ENCODE measurements around the gene ABCA4.
"Not testable (repeated sequence)": the region's sequence is repeated elsewhere in the genome, so short reads cannot be mapped to it uniquely, and the experiment has no call there.

ABCA4 gene

GRCh38 chr1:94120991-94121390 lies at the start of gene ABCA4:
Gene ABCA4, minus strand, starts transcription at chr1:94121148. Its CDS starts 103 bp downstream, at chr1:94121045.
- FAIRE-seq: no peak

DNA sequence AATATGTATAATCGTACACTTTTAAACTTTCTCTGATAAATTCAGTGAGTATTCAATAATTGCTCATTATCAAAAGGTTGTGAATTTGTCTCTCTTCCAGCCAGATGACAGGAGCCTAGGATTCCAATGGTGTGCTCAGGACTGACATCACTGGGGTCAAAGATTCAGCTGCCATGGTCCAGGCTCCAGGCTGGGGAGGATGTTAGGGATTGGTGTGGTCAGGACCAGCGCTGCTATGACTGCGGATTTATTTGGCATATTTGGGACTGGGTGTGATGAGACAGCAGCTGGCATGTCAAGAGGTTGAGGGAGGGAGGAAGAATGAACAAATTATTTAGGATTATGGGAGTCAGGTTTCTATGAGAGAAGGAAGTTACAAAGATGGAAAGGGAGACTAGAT lies 48.2 kb upstream of the ABCA4 start:
- no peak for FAIRE-seq

DNA sequence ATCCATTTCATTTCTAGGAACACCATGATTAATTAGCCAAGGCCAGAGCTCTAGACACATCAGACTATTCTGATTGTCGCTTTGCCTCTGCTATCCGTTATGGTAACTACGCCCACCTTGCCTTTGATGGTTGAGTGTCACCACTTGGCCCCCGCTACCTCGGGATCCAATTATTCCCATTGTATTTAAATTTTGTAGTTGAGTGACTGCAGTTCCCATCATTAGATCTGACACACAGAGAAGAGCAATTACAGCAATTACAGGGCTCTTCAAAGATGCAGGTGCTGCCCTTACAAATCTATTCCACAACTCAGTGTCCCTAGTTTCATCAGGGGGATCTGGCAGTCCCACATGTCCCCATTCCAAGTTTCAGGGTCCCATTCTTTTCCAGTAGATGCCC lies 44.9 kb upstream of the ABCA4 start:
- no peak for FAIRE-seq

- FAIRE-seq: not testable (repeated sequence)
Measured at GRCh38 chr1:94164885-94165284, 43.9 kb upstream of the ABCA4 start.

- not testable (repeated sequence) for FAIRE-seq
Measured at GRCh38 chr1:94164121-94164520, 43.2 kb upstream of the ABCA4 start.

DNA sequence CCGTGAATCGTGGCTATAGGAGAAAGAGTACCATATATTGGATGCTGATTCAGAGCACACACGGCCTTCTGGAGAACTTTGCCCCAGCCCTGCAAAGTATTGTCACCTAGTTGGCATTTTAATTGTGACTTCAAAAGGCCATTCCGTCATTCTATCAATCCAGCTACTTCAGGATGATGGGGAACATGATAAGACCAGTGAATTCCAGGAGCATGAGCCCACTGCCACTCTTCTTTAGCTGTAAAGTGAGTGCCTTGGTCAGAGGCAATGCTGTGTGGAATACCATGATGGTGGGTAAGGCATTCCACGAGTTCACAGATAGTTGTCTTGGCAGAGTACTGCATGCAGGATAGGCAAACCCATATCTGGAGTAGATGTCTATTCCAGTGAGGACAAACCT lies 42.3 kb upstream of the ABCA4 start:
- FAIRE-seq: not testable (repeated sequence)

DNA sequence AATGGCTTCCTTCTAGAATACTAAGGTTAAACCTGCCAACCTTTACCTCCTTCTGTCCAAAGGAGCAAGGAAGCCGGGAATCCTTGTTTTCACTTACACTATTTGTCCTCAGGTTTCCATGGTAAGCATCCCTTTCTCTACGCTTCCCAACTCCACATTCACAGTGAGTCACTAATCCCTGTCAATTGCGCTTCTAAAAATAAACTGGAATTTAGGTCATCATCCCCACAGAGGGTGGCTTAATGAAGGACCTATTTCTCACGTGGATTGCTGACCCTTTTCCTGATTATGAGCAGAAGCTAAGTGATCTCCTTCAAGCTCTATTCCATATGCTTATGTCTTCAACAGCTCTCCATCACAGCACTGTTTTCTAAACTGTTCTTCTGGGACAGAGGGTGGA lies 39.9 kb upstream of the ABCA4 start:
- FAIRE-seq: no peak

DNA sequence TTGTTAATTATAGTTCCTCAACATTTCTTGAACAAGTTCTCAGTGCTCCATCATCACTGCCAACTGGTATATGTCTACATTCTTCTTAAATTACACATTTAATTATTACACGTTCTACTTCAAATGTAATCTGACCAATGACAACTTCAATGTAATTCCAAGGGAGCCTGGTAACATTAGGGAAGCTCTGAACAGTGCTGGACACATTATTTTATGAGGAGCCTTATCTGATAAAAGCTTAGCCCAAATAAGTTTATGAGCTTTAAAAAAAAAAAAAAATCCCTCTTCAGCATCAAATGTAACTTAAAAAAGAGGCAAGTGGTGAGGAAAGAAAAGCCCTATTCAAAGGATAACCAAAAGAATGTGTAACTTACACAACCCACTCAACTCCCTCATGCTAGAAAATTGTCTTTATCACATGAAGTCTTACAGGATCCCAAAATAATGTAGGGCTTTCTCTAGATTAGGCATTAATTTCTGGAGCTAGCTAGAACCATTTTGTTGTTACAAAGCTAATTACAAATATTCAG lies 35.2 kb upstream of the ABCA4 start:
- FAIRE-seq: no peak

DNA sequence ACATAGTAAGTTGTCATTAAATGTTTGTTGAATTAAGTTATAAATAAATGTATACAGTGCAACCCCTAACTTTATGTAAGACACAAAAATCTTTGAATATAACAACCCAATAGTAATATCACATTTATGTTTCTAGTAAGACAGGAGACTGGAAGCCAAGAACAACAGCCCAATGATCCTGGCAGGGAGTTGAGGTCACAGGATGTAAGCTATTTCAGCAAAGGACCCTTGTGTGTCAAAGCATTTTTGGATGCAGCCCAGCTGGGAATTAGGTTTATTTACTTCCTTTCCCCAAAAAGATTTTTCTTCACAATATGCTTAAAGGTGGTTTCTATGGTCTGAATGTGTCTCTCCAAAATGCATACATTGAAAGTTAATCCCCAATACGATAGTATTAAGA lies 34.0 kb upstream of the ABCA4 start:
- no peak for FAIRE-seq

DNA sequence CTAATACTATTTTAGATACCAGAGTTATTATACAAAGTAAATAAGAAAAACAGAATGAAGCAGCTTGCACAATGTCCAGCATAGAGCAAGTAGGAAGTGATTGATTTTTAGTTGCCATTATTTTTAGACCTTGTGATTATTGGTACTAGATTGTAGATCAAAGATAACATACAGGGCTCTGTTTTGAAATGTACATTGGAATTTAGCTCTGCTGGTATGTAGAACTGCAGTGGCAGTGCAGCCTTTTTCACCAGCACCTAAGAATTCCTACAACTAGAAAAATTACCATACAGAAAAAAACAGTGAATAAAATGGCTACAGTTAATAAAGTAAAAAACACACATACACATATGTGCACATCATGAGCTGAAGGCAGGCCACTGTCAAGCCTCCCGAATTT lies 32.2 kb upstream of the ABCA4 start:
- FAIRE-seq: no peak

DNA sequence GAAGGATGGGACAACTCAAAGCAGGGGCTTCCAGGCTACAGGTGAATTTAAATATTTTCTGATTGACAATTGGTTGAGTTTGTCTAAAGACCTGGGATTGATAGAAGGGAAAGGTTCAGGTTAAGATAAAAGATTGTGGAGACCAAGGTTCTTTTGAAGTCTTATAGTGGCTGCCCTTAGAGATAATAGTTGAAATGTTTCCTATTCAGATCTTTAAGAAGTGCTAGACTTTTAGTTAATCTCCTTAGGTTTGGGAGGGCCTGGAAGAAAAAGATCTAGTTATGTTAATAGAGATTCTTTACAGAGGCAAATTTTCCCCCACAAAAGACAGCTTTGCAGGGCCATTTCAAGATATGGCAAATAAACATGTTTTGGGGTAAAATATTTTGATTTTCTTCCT lies 28.2 kb upstream of the ABCA4 start:
- FAIRE-seq: not testable (repeated sequence)

DNA sequence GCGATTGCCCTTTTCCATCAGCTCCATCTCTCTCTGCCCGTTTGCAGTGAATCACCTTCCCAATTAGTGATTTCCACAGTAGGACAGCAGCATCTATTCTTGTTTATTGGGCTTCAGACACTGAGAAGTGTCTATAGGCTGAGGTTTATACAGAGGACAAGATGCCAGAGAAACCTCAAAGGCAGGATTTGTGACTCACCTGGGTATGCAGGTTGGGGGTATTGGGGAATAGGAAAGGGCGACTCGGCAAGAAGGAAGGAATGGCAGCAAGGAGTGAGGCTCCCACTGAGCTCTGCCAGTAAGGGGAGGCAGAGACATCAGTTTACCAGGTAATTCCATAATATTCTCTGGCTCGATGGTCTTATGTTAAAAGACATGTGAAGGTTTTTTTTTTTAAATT lies 25.3 kb upstream of the ABCA4 start:
- no peak for FAIRE-seq

DNA sequence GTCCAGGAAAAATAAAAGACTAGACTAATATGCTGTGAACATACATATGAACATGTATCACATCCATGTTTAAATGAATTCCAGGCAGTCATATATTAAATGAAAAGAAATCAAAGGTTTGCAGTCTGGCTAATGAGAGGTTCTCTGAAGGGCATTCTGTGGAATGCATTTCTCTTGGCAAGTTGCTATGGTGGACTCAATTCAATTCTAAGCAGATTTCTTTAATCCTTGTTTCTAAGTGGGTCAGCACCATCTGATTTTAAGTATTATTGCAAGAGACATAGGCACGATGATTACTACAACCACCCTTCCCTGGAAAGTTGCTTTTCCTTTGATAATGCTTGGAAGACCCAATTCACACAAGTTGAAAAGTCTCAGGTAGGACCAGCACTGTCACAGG lies 23.9 kb upstream of the ABCA4 start:
- no peak for FAIRE-seq

GRCh38 chr1:94143809-94144176 lies 22.8 kb upstream of the ABCA4 start:
- FAIRE-seq: no peak

DNA sequence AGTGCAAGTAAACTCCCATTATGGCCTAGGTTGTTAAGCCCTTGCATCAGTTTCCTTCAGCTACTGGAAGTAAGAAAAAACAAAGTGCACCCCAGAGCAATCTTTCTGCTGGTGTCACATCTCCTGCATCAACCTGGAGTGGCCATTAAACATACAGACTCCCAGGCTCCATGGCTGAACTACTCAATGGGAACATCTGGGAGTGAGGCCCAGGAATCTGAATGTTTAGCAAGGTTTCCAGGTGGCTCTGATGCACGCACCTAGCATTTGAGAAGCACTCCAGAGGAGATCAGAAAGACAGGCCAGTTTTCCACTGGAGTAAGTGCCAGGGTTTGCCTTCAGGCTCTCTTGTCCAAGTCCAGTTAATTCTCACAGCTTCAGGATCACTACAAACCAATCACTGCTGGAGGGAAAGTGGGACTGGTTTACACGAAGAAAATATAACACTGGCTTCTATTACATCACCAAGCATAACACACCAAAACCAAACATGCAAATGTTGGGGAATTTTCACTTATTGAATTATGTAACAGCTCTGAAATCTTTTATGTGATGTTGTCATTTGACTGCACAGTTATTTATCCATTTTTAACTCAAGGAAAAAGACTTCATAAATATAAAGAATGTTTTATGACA lies 22.3 kb upstream of the ABCA4 start:
- no peak for FAIRE-seq

GRCh38 chr1:94142583-94142982 lies 21.6 kb upstream of the ABCA4 start:
- FAIRE-seq: no peak

GRCh38 chr1:94142022-94142421 lies 21.1 kb upstream of the ABCA4 start:
- FAIRE-seq: no peak

- FAIRE-seq: no peak
Measured at GRCh38 chr1:94132111-94132510, 11.2 kb upstream of the ABCA4 start.

DNA sequence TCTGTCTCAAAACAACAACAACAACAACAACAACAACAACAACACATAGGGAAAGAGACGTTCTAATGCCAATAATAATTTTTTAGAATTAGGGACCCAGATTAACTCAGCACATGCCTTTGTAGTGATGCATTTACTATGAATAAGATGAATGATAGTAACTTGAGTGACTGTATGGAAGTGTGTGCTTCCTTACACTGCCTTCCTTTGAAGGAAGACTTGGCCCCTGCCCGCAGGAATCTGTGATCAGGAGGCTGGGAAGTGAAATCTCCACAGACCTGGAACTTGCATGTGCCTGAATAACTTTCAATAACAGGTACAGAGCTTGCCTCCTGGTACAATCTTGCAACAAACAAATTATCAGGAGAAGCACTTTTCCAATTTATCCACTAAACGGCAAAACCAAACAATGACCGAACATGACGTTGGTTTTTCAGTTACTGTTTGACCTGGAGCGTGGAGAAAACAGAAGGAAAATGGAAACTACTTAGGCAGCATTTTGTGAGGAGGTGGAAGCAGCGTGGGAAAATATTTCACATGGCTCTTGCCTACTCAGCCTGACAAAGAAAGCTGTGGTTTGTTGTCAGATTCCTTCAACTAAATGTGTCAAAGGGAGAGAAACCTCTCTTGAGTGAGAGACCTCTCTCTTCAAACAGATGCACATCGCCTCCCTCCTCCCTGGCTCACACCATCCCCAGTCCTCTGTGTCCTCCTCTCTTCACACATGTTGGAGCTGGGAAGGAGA lies 10.1 kb upstream of the ABCA4 start:
- no peak for FAIRE-seq

DNA sequence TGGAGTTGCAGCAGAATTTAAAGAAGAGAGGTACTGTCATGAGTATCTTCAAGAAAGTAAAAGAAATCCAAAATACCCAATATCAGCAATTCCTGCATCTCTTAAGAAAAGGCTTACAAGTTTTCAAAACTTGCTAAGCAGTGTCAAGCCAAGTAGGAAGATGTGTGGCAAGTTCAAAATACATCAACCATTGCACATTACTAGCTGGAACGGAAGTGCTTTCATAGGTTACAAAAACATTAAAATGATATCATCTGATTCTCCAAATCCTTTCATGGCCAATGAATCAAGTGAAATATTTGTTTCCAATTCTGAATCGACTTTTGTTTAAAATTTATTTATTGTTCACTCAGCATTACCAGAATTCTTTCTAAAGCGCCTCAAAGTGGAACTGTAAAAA lies 5.7 kb upstream of the ABCA4 start:
- FAIRE-seq: no peak

DNA sequence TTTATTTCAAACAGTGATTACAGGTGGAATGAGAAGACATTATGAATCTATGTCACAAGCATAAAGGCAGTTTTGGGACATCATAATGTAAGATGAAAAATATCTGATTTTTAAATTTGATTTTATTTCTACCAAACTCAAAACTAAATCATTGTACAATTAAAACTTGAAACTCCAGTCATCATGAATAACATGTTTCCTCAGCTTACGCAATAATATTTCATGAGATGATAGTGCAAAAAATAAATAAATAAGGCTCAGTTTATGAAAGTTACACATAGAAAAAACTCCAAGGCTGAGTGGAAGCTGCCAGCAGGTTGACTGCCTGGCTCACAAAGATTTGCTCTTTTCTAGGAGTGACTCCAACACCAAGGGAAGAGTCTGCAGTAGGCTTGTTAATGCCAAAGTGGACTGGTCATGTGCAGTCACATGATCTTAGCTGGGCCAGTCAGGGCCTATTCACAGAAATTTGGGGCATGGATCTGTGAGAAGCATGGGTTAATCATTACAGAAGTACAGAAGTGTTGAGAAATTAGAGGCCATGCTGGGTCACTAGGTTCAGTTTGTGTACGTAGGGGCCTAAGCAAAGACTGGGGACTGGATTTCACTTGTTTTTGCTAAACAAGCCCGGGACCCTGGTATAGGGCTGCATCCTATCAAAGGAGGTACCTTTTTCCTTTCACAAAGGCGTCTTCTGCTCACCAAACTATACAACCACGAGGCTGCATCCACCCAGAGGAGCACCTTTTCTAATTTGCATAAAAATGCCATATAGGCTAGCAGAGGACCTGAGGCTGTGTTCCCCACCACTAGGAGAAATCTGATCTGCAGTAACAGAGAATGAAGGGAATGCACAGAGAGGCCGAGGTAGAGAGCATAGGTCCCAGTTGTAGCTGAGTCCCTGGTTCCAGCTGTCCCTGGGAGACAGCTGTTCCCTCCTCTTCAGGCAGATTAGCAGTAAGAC lies 4.9 kb upstream of the ABCA4 start:
- FAIRE-seq: no peak

DNA sequence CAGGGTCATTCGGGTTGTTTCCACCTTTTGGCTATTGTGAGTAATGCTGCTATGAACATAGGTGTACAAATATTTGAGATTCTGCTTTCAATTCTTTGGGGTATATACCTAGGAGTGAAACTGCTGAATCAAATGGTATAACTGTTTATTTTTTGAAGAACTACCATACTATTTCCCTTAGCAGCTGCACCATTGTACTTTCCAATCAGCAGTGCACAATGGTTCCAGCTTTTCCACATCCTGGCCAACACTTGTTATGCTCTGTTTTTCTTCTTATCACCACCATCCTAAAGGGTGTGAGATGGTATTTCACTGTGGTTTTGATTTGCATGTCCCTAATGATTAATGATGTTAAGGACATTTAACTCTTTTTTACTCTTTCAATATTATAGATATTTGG lies 3.6 kb upstream of the ABCA4 start:
- FAIRE-seq: no peak

DNA sequence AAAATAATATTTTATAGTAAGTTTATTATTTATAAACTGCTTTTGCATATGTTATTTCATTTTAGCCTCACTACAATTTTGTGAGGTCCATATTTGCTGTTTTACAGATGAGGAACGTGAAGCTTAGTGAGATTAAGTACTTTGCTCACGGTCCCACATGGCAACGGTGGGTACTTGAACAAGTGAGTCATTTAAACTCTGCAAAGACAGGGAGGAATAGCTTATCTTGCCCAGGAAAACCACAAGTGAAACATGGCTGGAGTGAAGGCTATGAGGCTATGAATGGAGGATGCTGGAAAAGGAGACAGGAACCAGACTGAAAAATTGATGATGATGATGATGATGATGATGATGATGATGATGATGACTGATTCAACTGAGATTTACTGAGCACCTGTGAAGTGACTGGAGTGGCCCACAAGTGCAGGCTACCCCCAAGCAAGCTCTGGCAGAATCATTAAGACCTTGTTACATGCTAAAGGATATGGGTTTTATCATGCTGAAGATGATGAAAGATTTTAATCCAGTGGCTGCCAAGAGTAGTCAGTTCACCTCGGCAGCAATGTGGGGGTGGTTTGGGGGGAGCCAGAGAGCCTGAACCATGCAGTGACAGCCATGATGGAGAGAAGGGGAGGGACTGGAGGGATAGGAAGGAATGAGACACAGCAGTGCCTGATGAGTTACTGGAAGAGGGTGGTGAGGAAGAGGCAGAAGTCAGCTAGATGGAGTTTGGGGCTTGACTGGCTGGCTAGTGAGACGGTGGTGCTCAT lies 1.4 kb upstream of the ABCA4 start:
- no peak for FAIRE-seq

Data from TTC549 (cell line).